Spleen (tissue), 11 donors: ENCODE measurements around the gene SPECC1. TPM values are rescaled to one million over a fixed set of nuclear protein-coding genes. Genes with fewer than 3 reads are reported as not detected.
"Not testable (repeated sequence)": the region's sequence is repeated elsewhere in the genome, so short reads cannot be mapped to it uniquely, and the experiment has no call there.

Source experiments
- DNase-seq: peaks from one replicate; pipeline ENCODE4 v3.0.0-alpha.2; 2020
- H3K27ac ChIP-seq, 8 donors: fragments of 200-600 bp; sonication (generic) in 7 of 8; 1 replicate in 4 of 8; 2 replicates in 4 of 8; pipeline versions ENCODE4 v1.5.0 to v1.8.0; 2016 to 2021; ENCODE audit warnings: inconsistent platforms in 4 of 8, mild to moderate bottlenecking in 4 of 8, moderate library complexity in 1 of 8
- H3K27me3 ChIP-seq, 7 donors: fragments of 200-600 bp; sonication (generic) in 6 of 7; replicated peaks in 1 of 7; 1 replicate in 4 of 7; 2 replicates in 3 of 7; pipeline versions ENCODE4 v1.5.0 to v1.8.0; 2016 to 2021; ENCODE audit warnings: inconsistent platforms in 3 of 7, mild to moderate bottlenecking in 1 of 7
- H3K36me3 ChIP-seq, 6 donors: fragments of 200-600 bp; sonication (generic) in 5 of 6; 1 replicate in 4 of 6; 2 replicates in 2 of 6; pipeline versions ENCODE4 v1.5.0 to v1.8.0; 2016 to 2021; ENCODE audit warnings: inconsistent platforms in 2 of 6
- H3K4me1 ChIP-seq, 6 donors: fragments of 200-600 bp; sonication (generic) in 5 of 6; 1 replicate in 3 of 6; 2 replicates in 3 of 6; pipeline versions ENCODE4 v1.5.0 to v1.8.0; 2016 to 2021; ENCODE audit warnings: inconsistent platforms in 3 of 6
- H3K4me3 ChIP-seq, 8 donors: fragments of 200-600 bp; sonication (generic) in 7 of 8; 1 replicate in 4 of 8; 2 replicates in 4 of 8; pipeline versions ENCODE4 v1.5.0 to v1.8.0; 2016 to 2021; ENCODE audit warnings: inconsistent platforms in 4 of 8, mild to moderate bottlenecking in 4 of 8, moderate library complexity in 2 of 8
- H3K9me3 ChIP-seq, 8 donors: fragments of 200-600 bp; sonication (generic) in 7 of 8; 1 replicate in 4 of 8; 2 replicates in 4 of 8; pipeline versions ENCODE4 v1.5.0 to v1.8.0; 2016 to 2021; ENCODE audit warnings: inconsistent platforms in 4 of 8
- POLR2A ChIP-seq, 3 donors: fragments of 450-650 bp; IDR thresholded peaks; one replicate each; pipeline ENCODE4 v1.5.1; 2017; ENCODE audit warnings: antibody characterized with exemption in 3 of 3, mild to moderate bottlenecking in 1 of 3
- POLR2AphosphoS5 ChIP-seq, 3 donors: sonication (generic); formaldehyde crosslinking; IDR thresholded peaks; one replicate each; pipeline ENCODE4 v1.5.1; 2017; ENCODE audit warnings: antibody characterized with exemption in 3 of 3
- WGBS, 5 donors: extraction: QIAGEN DNeasy Blood & Tissue Kit in 3 of 5; methylation state at CpG; one replicate each; pipeline versions ENCODE4 v1.1.5 to v1.1.7; 2013 to 2018; 5-methylcytosine and 5-hydroxymethylcytosine counted together
- intact Hi-C: fragments of 100-400 bp; cut with DNase I; formaldehyde crosslinking; loops from one replicate; pipeline ENCODE4 v1.15.0; 2023; ENCODE audit warnings: low total_unique reads
- polyA plus RNA-seq, 3 donors: library from polyadenylated mRNA; stranded (reverse); fragments of 200-250 nt; gene quantifications; one replicate each; pipeline ENCODE4 v1.2.1, GENCODE V29; 2013
- total RNA-seq, 7 donors: library from RNA; depleted of rRNA in 3 of 7; stranded (reverse); fragments of >200 nt in 3 of 7; fragmentation: NEBNext Ultra II Directional in 4 of 7; extraction: Animal tissue kit (Norgen Biotek cat#: 25700) in 4 of 7; gene quantifications; one replicate each; pipeline versions ENCODE4 v1.1.0 to v1.2.1, GENCODE V29; 2016 to 2021
- TF ChIP-seq, protein P1 (sequence below), 11 experiments: fragments of 200-600 bp in 7 of 11; fragments of 450-650 bp in 4 of 11; sonication (generic) in 4 of 11; IDR thresholded peaks in 8 of 11; conservative IDR thresholded peaks in 3 of 11; 1 replicate in 7 of 11; 2 replicates in 4 of 11; pipeline versions ENCODE4 v1.4.0 to v1.8.0; 2016 to 2021; ENCODE audit warnings: antibody characterized with exemption in 11 of 11, inconsistent platforms in 4 of 11, mild to moderate bottlenecking in 1 of 11
- donor health status: healthy with polysubstance abuse.
- donor health status: DM: no; HTN: no; CAD: no; lungs with moderate emphysema.
- donor health status: DM: no; HTN: no; CAD: no.
- donor health status: Bipolar disorder and iron deficiency.
- donor health status: healthy.
- donor health status: DM: no; HTN: no; CAD: no.
- donor health status: DM: yes; HTN: yes; CAD: no.

The SPECC1 gene
- total and polyA plus RNA-seq, 10 donors = 7.4 to 129 (median 84.8) TPM

DNA sequence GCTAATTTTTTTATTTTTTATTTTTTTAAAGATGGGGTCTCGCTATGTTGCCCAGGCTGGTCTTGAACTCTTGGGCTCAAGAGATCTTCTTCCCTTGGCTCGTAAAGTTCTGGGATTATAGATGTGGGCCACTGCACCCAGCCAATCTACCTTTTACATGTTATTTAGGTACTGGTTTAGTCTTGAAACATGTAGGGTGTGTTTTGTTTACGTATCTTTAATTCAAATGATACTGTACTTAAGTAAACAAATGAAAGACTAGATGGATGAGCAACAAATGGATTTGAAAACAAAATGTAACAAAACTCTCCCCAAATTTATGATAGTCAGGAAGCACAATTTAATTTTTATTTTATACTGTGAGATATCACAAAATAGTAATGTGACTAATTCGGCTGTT lies 250.5 kb downstream of the SPECC1 start:
- no peaks in the 10 kb centered on the region for H3K27me3 ChIP-seq
- peaks cover 0 to 69% (median 19%) of the 10 kb centered on the region in 6 donors for H3K36me3 ChIP-seq
- TF ChIP-seq POLR2AphosphoS5 (IDR thresholded peaks at IDR 0.05) = no peak
- TF ChIP-seq, protein P1, sequence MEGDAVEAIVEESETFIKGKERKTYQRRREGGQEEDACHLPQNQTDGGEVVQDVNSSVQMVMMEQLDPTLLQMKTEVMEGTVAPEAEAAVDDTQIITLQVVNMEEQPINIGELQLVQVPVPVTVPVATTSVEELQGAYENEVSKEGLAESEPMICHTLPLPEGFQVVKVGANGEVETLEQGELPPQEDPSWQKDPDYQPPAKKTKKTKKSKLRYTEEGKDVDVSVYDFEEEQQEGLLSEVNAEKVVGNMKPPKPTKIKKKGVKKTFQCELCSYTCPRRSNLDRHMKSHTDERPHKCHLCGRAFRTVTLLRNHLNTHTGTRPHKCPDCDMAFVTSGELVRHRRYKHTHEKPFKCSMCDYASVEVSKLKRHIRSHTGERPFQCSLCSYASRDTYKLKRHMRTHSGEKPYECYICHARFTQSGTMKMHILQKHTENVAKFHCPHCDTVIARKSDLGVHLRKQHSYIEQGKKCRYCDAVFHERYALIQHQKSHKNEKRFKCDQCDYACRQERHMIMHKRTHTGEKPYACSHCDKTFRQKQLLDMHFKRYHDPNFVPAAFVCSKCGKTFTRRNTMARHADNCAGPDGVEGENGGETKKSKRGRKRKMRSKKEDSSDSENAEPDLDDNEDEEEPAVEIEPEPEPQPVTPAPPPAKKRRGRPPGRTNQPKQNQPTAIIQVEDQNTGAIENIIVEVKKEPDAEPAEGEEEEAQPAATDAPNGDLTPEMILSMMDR (IDR thresholded peaks at IDR 0.05 in 8 of 11, conservative IDR thresholded peaks at IDR 0.05 in 3 of 11) = no peak
- TF ChIP-seq POLR2A (IDR thresholded peaks at IDR 0.05) = no peak
- H3K4me3 ChIP-seq = no peak overlapping the region
- H3K4me1 ChIP-seq = peaks cover 0 to 18% (median 2%) of the 10 kb centered on the region in 6 donors
- DNase-seq = no peak
- peaks cover 0 to 9% (median 2%) of the 10 kb centered on the region in 8 donors for H3K9me3 ChIP-seq
- 94 to 98% (median 96%) methylated on average over 4 of the region's 4 CpGs for WGBS, 5 donors
- intact Hi-C loops = no loop called here
- no peak overlapping the region for H3K27ac ChIP-seq

GRCh38 chr17:20260268-20260667 lies 251.1 kb downstream of the SPECC1 start:
- intact Hi-C loops = no loop called here
- no peak overlapping the region for H3K27ac ChIP-seq

GRCh38 chr17:20262226-20263114 lies 253.3 kb downstream of the SPECC1 start:
- Histone ChIP-seq H3K27me3 (no peaks in the 10 kb centered on the region), H3K36me3 (peaks cover 0 to 56% (median 19%) of the 10 kb centered on the region in 6 donors), H3K9me3 (peaks cover 0 to 9% (median 2%) of the 10 kb centered on the region in 8 donors), H3K4me3 (no peak overlapping the region), H3K4me1 (peaks cover 0 to 28% (median 5%) of the 10 kb centered on the region in 6 donors), H3K27ac (peak overlapping the region in 1 of 8 donors; percentile 11)
- intact Hi-C loops = no loop called here
- TF ChIP-seq, protein P1 (IDR thresholded peaks at IDR 0.05 in 8 of 11, conservative IDR thresholded peaks at IDR 0.05 in 3 of 11) = no peak
- TF ChIP-seq POLR2A (IDR thresholded peaks at IDR 0.05) = no peak
- no peak for TF ChIP-seq POLR2AphosphoS5 (IDR thresholded peaks at IDR 0.05)
- WGBS, 5 donors = 83 to 89% (median 86%) methylated on average over 8 of the region's 8 CpGs
- no peak for DNase-seq

More at GRCh38 chr17:20260268-20260667, 251.1 kb downstream of the SPECC1 start:
- H3K4me3 ChIP-seq = no peak overlapping the region
- TF ChIP-seq, protein P1 (IDR thresholded peaks at IDR 0.05 in 8 of 11, conservative IDR thresholded peaks at IDR 0.05 in 3 of 11) = no peak
- TF ChIP-seq POLR2AphosphoS5 (IDR thresholded peaks at IDR 0.05) (no peak), POLR2A (IDR thresholded peaks at IDR 0.05) (no peak)
- WGBS, 5 donors = 88 to 95% (median 92%) methylated on average over 6 of the region's 6 CpGs
- peaks cover 0 to 18% (median 2%) of the 10 kb centered on the region in 6 donors for H3K4me1 ChIP-seq
- peaks cover 0 to 9% (median 2%) of the 10 kb centered on the region in 8 donors for H3K9me3 ChIP-seq
- no peak for DNase-seq
- peaks cover 0 to 63% (median 19%) of the 10 kb centered on the region in 6 donors for H3K36me3 ChIP-seq
- no peaks in the 10 kb centered on the region for H3K27me3 ChIP-seq

- H3K27ac ChIP-seq = peak overlapping the region in 1 of 8 donors; percentile 11
- H3K4me1 ChIP-seq = peaks cover 0 to 33% (median 9%) of the 10 kb centered on the region in 6 donors
- WGBS, 5 donors = 58 to 72% (median 65%) methylated on average over 5 of the region's 5 CpGs
- DNase-seq, intact Hi-C loops, H3K9me3 ChIP-seq, H3K27me3 ChIP-seq, H3K4me3 ChIP-seq: not testable (repeated sequence)
- H3K36me3 ChIP-seq = peaks cover 0 to 50% (median 13%) of the 10 kb centered on the region in 6 donors
These were observed 253.9 kb downstream of the SPECC1 start for GRCh38 chr17:20263115-20263433.
